Activated T-cell treated with anti-CD3 and anti-CD28 coated beads for 4 hours (primary cell): Measurements from ENCODE around the gene LMF2.

ENCODE experiments used
- DNase-seq: peaks from one replicate; pipeline ENCODE4 v3.0.0-alpha.2; 2020

The LMF2 gene

GRCh38 chr22:50502628-50503474 lies 4.7 kb downstream of the LMF2 start:
- DNase-seq = no peak

- no peak for DNase-seq
Measured at GRCh38 chr22:50502096-50502495, 5.4 kb downstream of the LMF2 start.

- no peak for DNase-seq
Measured at GRCh38 chr22:50500452-50500851, 7.0 kb downstream of the LMF2 start.

- peak; percentile 65 for DNase-seq
Measured at GRCh38 chr22:50498322-50498890, 9.1 kb downstream of the LMF2 start.

GRCh38 chr22:50497093-50497492 lies 10.4 kb downstream of the LMF2 start:
- no peak for DNase-seq

GRCh38 chr22:50490531-50491308 lies 16.8 kb downstream of the LMF2 start:
- no peak for DNase-seq

GRCh38 chr22:50489363-50490243 lies 17.9 kb downstream of the LMF2 start:
- DNase-seq = no peak

GRCh38 chr22:50488886-50489285 lies 18.6 kb downstream of the LMF2 start:
- no peak for DNase-seq

GRCh38 chr22:50488006-50488677 lies 19.4 kb downstream of the LMF2 start:
- DNase-seq = no peak

- no peak for DNase-seq
Measured at GRCh38 chr22:50487290-50488005, 20.1 kb downstream of the LMF2 start.

GRCh38 chr22:50486561-50487289 lies 20.8 kb downstream of the LMF2 start, which contains the start of gene MIOX:
MIOX (plus strand) TSS chr22:50486859; CDS start chr22:50486898, 39 bp downstream.
- DNase-seq = no peak

- no peak for DNase-seq
Measured at GRCh38 chr22:50485221-50486131, 22.0 kb downstream of the LMF2 start.

GRCh38 chr22:50483977-50484853 lies 23.3 kb downstream of the LMF2 start:
- DNase-seq = no peak

GRCh38 chr22:50483556-50483955 lies 23.9 kb downstream of the LMF2 start:
- no peak for DNase-seq

GRCh38 chr22:50483106-50483505 lies 24.4 kb downstream of the LMF2 start:
- DNase-seq = no peak

- no peak for DNase-seq
Measured at GRCh38 chr22:50482107-50483074, 25.1 kb downstream of the LMF2 start.

- DNase-seq = peak; percentile 57
Measured at GRCh38 chr22:50481440-50482106, 25.9 kb downstream of the LMF2 start, which contains the start of gene ADM2. ADM2 (plus strand) TSS chr22:50481543; CDS start chr22:50481848, 305 bp downstream.
